ENCODE results near the gene ATP2B1.

ATP2B1 gene

DNA sequence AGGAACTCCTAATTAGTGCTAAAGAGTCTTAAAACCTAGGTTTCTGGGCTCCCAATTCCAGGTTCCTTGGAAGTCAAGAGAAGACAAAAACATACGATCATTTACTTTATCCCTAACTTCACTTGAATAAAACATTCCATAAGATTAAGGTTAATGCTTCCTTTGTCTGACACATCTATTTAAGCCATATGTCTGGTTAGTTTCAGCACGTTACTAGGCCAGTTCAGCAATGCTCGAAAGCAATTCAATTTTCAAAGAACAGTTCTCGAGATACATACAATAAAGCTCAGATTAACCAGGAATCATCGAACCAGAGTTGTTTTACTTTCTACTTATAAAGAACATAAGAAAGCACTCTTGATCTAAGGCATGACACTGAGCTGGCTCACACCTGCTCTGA is 114.8 kb downstream of the ATP2B1 start:
- TF ChIP-seq, protein P1, sequence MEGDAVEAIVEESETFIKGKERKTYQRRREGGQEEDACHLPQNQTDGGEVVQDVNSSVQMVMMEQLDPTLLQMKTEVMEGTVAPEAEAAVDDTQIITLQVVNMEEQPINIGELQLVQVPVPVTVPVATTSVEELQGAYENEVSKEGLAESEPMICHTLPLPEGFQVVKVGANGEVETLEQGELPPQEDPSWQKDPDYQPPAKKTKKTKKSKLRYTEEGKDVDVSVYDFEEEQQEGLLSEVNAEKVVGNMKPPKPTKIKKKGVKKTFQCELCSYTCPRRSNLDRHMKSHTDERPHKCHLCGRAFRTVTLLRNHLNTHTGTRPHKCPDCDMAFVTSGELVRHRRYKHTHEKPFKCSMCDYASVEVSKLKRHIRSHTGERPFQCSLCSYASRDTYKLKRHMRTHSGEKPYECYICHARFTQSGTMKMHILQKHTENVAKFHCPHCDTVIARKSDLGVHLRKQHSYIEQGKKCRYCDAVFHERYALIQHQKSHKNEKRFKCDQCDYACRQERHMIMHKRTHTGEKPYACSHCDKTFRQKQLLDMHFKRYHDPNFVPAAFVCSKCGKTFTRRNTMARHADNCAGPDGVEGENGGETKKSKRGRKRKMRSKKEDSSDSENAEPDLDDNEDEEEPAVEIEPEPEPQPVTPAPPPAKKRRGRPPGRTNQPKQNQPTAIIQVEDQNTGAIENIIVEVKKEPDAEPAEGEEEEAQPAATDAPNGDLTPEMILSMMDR (IDR thresholded peaks at IDR 0.05; ENCODE audit: low read length) = no peak
- no peak for TF ChIP-seq EZH2 (IDR thresholded peaks at IDR 0.05; ENCODE audit: borderline replicate concordance, low read length)
- Histone ChIP-seq H3K36me3 (ENCODE audit: insufficient read depth, low read length) (peaks cover 97% of the 10 kb centered on the region), H3F3A (ENCODE audit: insufficient read depth, low read length) (no peaks in the 10 kb centered on the region), H3K9ac (ENCODE audit: low read length) (no peak overlapping the region), H3K27ac (ENCODE audit: low read depth, low read length, poor library complexity, severe bottlenecking) (no peak overlapping the region), H2AFZ (ENCODE audit: low read length) (no peak overlapping the region), H3K9me2 (ENCODE audit: low read depth, low read length) (no peaks in the 10 kb centered on the region), H4K20me1 (ENCODE audit: insufficient read depth, low read length) (no peaks in the 10 kb centered on the region), H3K4me3 (ENCODE audit: low read depth, low read length, poor library complexity, severe bottlenecking) (no peak overlapping the region), H3K4me1 (ENCODE audit: insufficient read depth, low read length, severe bottlenecking) (no peaks in the 10 kb centered on the region), H3K4me2 (ENCODE audit: low read length) (no peak overlapping the region), H3K27me3 (ENCODE audit: insufficient read depth, low read length) (no peaks in the 10 kb centered on the region), H3K79me2 (ENCODE audit: insufficient read depth, low read length) (no peaks in the 10 kb centered on the region), H3K9me3 (ENCODE audit: low read length) (no peaks in the 10 kb centered on the region)

DNA sequence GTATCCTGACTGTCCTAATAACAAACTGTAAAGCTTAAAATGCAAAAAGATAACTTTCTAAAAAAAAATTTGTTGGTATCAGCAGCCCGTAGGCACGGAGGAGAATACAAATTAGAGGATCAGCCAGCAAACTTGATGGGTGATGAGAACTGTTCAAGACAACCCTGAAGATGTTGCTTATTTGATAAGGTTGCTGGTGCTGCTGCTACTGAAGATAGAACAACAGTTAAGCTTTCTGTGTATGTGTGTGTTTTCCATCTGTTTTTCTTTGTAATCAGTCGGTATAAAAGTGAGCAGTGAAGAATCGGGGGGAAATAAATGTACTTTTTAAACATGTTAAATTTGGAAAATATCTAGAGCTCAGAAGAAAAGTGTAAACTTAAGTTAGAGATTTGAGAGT is 115.4 kb downstream of the ATP2B1 start:
- H3K9ac ChIP-seq (ENCODE audit: low read length) = no peak overlapping the region
- no peaks in the 10 kb centered on the region for H3K79me2 ChIP-seq (ENCODE audit: insufficient read depth, low read length)
- H3F3A ChIP-seq (ENCODE audit: insufficient read depth, low read length) = 0 out of 2 replicates have a peak, but pooled peaks cover 2% of the 10 kb centered on the region
- H3K27ac ChIP-seq (ENCODE audit: low read depth, low read length, poor library complexity, severe bottlenecking) = no peak overlapping the region
- no peak overlapping the region for H3K4me3 ChIP-seq (ENCODE audit: low read depth, low read length, poor library complexity, severe bottlenecking)
- H3K4me2 ChIP-seq (ENCODE audit: low read length) = no peak overlapping the region
- no peaks in the 10 kb centered on the region for H4K20me1 ChIP-seq (ENCODE audit: insufficient read depth, low read length)
- H3K36me3 ChIP-seq (ENCODE audit: insufficient read depth, low read length) = peaks cover 97% of the 10 kb centered on the region
- no peaks in the 10 kb centered on the region for H3K4me1 ChIP-seq (ENCODE audit: insufficient read depth, low read length, severe bottlenecking)
- no peaks in the 10 kb centered on the region for H3K9me2 ChIP-seq (ENCODE audit: low read depth, low read length)
- H2AFZ ChIP-seq (ENCODE audit: low read length) = no peak overlapping the region
- H3K9me3 ChIP-seq (ENCODE audit: low read length) = no peaks in the 10 kb centered on the region
- no peaks in the 10 kb centered on the region for H3K27me3 ChIP-seq (ENCODE audit: insufficient read depth, low read length)
- no peak for TF ChIP-seq EZH2 (IDR thresholded peaks at IDR 0.05; ENCODE audit: borderline replicate concordance, low read length)
- TF ChIP-seq, protein P1 (IDR thresholded peaks at IDR 0.05; ENCODE audit: low read length) = no peak

DNA sequence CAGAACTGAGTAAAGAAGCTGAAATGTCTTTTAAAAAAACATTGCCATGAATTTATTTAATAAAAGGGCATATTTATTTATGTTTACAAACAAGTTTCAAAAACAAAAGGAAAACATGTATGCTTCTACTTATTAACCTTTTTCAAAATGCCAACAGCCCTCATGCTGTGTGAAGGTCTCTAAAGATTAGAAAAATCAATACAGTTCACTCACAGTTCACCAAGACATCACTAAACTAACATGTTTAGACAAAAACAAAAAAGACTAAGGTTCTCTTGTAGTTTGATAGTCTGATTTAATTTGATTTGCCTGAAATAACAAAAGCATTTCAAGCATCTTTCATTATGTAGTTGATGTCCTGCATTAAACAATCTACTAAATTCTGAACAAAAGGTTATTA is 118.9 kb downstream of the ATP2B1 start:
- Histone ChIP-seq H3K9me2 (ENCODE audit: low read depth, low read length) (no peaks in the 10 kb centered on the region), H3K4me3 (ENCODE audit: low read depth, low read length, poor library complexity, severe bottlenecking) (no peak overlapping the region), H3K4me2 (ENCODE audit: low read length) (no peak overlapping the region), H3F3A (ENCODE audit: insufficient read depth, low read length) (0 out of 2 replicates have a peak, but pooled peaks cover 5% of the 10 kb centered on the region), H3K27ac (ENCODE audit: low read depth, low read length, poor library complexity, severe bottlenecking) (no peak overlapping the region), H3K9me3 (ENCODE audit: low read length) (no peaks in the 10 kb centered on the region), H3K9ac (ENCODE audit: low read length) (no peak overlapping the region), H3K36me3 (ENCODE audit: insufficient read depth, low read length) (peaks cover 86% of the 10 kb centered on the region), H3K4me1 (ENCODE audit: insufficient read depth, low read length, severe bottlenecking) (no peaks in the 10 kb centered on the region), H3K79me2 (ENCODE audit: insufficient read depth, low read length) (no peaks in the 10 kb centered on the region), H2AFZ (ENCODE audit: low read length) (no peak overlapping the region), H4K20me1 (ENCODE audit: insufficient read depth, low read length) (no peaks in the 10 kb centered on the region), H3K27me3 (ENCODE audit: insufficient read depth, low read length) (no peaks in the 10 kb centered on the region)
- TF ChIP-seq, protein P1 (IDR thresholded peaks at IDR 0.05; ENCODE audit: low read length) = no peak
- no peak for TF ChIP-seq EZH2 (IDR thresholded peaks at IDR 0.05; ENCODE audit: borderline replicate concordance, low read length)

Measured in OCI-LY1 (cell line).